Esophagus squamous epithelium (tissue), 4 donors: Measurements from ENCODE around the gene RUVBL1.

ENCODE experiments used
- POLR2A ChIP-seq, 4 donors: fragments of 450-650 bp; IDR thresholded peaks; one replicate each; pipeline ENCODE4 v1.6.1; 2017; ENCODE audit warnings: antibody characterized with exemption in 4 of 4, mild to moderate bottlenecking in 4 of 4, moderate library complexity in 3 of 4
- TF ChIP-seq, protein P1 (sequence below), 6 experiments: fragments of 450-650 bp in 4 of 6; fragments of 200-600 bp in 2 of 6; sonication (generic) in 2 of 6; IDR thresholded peaks; one replicate each; pipeline ENCODE4 v1.5.1; 2016 to 2019; ENCODE audit warnings: antibody characterized with exemption in 6 of 6, mild to moderate bottlenecking in 4 of 6, moderate library complexity in 4 of 6

DNA sequence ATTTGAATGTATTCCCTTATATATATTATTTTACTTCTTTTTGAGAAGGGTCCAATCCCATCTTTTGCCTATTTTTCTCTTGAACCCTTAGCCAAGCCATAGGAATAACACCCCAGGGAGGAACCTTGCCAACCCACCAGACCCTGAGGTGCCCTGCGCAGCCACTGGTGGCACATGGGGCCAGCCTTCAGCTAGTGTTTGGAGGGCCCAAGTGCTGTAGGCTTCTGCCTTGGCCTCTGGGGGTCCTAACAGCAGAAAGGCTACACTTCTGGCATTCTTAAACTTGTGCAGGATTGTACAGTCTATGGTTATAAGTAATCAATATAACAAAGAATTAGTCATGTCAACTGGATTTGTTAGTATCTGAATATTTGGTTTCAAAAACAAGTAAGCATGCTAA, 34.5 kb downstream of the RUVBL1 start:
- TF ChIP-seq POLR2A (IDR thresholded peaks at IDR 0.05) = no peak
- TF ChIP-seq, protein P1, sequence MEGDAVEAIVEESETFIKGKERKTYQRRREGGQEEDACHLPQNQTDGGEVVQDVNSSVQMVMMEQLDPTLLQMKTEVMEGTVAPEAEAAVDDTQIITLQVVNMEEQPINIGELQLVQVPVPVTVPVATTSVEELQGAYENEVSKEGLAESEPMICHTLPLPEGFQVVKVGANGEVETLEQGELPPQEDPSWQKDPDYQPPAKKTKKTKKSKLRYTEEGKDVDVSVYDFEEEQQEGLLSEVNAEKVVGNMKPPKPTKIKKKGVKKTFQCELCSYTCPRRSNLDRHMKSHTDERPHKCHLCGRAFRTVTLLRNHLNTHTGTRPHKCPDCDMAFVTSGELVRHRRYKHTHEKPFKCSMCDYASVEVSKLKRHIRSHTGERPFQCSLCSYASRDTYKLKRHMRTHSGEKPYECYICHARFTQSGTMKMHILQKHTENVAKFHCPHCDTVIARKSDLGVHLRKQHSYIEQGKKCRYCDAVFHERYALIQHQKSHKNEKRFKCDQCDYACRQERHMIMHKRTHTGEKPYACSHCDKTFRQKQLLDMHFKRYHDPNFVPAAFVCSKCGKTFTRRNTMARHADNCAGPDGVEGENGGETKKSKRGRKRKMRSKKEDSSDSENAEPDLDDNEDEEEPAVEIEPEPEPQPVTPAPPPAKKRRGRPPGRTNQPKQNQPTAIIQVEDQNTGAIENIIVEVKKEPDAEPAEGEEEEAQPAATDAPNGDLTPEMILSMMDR (IDR thresholded peaks at IDR 0.05) = no peak
